ENCODE data around the gene IDE.
"Not testable (repeated sequence)": the region's sequence is repeated elsewhere in the genome, so short reads cannot be mapped to it uniquely, and the experiment has no call there.

IDE gene

DNA sequence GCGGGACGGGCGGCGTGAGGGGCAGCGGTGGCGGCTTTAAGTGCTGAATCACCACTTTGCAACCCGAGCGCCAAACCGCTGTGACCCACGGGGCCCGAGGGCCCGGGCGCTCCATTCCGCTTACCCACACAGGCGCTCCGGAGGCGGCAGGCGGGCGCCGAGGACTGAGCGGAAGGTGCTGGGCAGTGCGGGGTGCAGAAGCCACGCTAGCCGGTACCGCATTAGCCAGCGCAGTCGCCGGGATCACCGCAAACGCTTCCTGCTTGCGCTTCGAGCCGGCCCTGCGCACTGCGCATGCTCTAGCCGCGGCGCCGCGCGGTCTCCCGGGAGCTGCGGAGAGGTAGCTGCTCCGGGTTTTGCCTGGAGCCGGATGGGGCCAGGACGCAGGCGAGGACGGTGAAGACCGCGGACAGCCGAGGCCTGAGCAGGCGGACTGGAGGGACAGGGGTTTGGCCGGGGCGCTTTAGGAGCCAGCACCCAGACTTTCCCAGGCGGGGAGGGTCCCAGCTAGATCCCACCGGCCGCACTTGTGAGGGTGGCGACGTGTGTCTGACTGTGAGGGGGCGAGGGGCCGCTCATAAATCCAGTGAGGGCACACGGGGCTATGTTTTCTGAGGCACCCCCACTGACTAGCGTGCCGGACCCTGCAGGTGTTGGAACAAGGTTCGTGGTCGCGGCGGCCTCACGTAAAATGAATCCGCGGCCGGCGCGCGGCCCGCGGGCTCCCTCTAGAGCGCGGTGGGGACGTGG lies at the start of gene IDE:
TSS of gene IDE (minus strand) at position 296 of the 750 bp plus-strand sequence. CDS start at position 222, 74 bp downstream.
- peak; percentile 74 for DNase-seq

- DNase-seq: no peak
These were observed 45.5 kb upstream of the IDE start for GRCh38 chr10:92619368-92619767.

- no peak for DNase-seq
These were observed 41.6 kb upstream of the IDE start for GRCh38 chr10:92615515-92615914.

- no peak for DNase-seq
These were observed 30.9 kb upstream of the IDE start for GRCh38 chr10:92604841-92605240.

- no peak for DNase-seq
These were observed 24.4 kb upstream of the IDE start for GRCh38 chr10:92598321-92598720.

GRCh38 chr10:92595505-92595904 lies 21.6 kb upstream of the IDE start:
- no peak for DNase-seq

DNA sequence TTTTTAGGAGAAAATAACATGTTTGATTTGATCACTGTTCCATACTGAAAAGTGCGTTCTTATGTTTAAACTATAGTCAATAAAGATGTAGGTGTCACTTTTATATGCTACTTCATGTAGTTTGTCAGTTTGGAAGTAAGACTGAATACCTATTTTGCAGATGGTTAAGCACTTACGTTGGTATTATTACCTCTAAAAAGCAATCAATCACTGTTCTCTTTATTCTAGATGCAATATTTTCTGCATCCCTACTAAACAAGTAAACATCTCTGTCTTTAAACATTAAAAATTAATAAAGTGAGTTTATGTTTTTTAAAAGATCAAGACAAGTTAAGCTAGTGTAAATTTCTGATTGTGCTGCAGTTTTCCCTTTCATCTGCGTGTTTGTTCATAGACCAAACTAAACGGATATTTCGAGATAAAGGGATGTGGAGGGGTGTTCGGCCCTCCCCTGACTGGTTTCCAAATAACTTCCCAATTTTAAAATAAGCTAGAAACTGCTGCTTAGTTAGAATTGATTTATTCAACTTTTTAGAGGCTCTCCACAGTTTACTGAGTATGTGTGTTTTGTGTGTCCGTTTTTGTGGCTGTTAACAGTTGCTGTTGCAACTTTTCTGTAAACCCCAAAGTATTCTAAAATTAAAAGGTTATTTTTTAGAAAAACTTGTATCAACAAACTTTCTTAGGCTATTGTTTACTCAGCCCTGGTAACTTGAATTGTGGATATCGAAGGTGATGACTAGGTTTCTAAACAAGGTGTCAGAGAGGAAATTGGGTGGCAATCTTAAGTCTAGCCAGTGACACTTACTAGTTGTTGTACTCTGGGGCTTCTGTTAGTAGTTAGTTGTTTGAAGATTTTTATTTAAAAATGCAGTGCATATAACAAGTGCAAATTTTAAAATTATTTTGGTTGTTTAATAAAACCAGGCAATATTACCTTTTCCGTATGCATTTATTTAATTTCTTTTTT lies 20.0 kb upstream of the IDE start:
- DNase-seq: no peak

DNA sequence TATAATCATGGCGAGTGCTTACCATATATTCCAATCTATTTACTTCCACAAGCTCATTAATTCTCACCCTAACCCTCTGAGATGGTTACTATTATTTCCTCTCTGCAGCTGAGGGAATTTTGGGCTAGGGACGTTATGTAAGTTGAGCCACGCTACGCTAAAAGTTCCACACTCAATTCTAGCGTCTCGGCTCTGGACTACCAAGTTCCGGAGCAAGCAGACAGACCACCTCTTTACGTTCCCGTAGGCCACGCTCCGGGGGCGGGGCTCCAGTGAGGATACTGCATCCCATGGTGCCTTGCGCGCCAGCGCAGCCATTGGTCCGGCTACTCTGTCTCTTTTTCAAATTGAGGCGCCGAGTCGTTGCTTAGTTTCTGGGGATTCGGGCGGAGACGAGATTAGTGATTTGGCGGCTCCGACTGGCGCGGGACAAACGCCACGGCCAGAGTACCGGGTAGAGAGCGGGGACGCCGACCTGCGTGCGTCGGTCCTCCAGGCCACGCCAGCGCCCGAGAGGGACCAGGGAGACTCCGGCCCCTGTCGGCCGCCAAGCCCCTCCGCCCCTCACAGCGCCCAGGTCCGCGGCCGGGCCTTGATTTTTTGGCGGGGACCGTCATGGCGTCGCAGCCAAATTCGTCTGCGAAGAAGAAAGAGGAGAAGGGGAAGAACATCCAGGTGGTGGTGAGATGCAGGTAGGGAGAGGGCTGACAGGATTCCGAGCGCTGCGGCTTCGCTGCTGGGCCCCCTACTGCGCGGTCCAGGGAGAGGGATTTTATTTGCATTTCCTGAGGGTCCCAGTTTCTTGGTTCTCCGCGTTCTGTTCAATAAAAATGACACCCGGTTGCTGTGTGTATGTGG lies 19.1 kb upstream of the IDE start, which contains the start of gene KIF11:
TSS of gene KIF11 (plus strand) at position 370 of the 858 bp plus-strand sequence. CDS start at position 616, 246 bp downstream.
- DNase-seq: peak; percentile 96

DNA sequence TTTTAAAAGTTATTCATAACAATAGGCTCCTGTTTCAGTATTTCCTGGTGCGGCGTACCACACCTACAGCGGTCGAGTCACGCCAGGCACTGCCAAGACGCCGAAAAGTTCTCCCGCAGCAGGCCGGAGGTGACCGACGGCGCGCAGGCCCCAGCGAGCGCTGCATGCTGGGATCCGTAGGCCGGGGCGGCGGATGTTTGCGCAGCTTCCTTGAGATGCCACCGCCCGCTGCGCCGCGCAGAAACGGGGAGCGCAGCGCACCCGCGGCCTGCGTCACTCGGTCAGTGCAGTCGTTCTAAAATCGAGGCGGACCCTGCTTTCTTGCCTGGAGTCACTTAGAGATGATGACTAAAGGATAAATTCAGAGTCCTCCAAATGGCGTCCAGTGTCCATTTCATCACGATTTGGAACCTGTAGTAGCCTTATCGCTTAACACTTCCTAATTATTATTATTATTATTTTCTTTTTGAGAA lies 17.7 kb upstream of the IDE start:
- peak; percentile 87 for DNase-seq

DNA sequence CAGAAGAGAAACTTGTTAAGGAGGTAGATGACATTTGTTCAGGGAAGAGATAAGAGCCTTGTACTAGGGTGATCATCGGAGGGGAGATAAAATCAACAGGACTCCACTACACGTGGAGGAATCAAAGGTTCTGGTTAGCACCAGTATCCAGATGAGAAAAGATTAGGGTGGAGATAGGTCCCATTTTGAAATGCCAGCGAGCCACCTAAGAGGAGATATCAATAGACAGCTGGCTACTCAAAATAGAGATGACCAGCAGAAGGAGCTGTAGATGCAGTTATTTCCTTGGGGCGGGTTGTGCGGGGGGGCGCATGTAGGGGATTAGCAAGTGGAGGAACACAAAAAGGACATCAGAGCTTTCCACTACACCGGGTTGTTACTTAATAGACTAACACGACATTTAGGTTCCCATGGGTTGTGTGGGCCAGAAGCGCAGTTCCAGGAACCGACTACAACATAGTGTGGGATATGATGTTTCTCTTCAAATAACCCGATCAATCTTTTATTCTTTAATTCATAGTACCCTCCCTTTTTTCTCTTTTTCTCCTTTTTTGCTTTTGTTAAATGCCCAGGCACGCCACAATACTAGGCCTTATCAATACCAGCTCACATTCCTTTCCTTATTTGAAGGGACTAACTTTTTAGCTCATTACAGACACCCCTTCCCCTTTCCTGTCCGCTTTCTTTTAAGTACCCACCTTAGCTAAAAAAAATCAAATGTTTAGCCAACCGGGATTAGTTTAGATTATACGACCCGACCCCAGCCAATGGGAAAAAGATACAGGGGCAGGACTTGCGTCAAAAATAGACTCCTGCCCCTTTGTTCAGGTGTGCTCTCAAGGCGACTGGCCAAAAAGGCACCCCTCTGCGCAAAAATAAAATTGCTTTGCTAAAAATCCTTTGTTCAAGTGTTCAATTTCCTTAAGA lies 17.0 kb upstream of the IDE start:
- DNase-seq: no peak

DNA sequence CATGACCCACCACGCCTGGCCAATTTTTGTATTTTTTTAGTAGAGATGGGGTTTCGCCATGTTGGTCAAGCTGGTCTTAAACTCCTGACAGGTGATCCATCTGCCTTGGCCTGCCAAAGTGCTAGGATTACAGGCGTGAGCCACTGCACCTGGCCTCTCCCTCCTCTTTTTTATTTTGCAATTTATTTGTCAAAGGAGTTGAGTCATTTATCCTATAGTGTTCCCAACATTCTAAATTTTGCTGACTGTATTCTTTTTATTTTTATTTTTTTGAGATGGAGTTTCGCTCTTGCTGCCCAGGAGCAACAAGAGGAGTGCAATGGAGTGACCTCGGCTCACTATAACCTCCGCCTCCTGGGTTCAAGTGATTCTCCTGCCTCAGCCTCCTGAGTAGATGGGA lies 8.5 kb upstream of the IDE start:
- not testable (repeated sequence) for DNase-seq

- no peak for DNase-seq
These were observed 2.1 kb upstream of the IDE start for GRCh38 chr10:92575961-92576360.

- DNase-seq: no peak
These were observed 812 bp upstream of the IDE start for GRCh38 chr10:92574548-92575261.

DNA sequence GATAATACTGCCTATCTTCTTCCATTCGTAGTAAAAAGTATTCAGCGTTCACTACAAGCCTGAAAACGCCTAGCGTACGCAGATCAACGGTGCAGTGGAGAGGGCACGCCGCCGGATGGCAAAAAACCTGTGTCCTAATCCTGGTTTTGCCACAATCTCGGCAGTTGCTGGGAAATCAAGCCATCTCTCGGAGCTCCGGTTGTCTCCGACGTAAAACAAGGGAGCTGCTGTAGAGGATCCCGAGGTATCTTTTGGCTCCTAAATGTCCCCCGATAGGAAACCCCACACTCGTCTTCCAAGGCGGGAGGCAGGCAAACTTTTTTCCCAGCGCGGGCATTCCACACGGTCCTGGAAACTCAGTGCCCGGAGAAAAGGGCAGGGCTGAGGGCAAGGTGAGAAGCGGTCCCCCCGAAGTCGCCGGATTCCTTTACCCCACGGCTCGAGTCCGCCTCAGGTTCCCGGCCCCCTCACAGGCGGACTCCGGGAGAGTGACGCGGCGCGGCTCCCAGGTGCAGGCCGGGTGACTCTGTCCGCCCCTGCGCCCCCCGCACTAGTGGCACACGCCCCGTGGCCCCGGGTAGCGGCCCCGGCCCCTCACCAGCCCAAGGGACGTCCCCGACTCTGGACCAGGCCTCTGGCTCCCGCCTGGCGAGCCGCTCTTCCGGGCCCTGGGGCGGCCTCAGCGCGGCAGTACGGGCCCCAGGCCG lies 649 bp downstream of the IDE start:
- peak; percentile 37 for DNase-seq

GRCh38 chr10:92572362-92573090 lies 1.4 kb downstream of the IDE start:
- no peak for DNase-seq

DNA sequence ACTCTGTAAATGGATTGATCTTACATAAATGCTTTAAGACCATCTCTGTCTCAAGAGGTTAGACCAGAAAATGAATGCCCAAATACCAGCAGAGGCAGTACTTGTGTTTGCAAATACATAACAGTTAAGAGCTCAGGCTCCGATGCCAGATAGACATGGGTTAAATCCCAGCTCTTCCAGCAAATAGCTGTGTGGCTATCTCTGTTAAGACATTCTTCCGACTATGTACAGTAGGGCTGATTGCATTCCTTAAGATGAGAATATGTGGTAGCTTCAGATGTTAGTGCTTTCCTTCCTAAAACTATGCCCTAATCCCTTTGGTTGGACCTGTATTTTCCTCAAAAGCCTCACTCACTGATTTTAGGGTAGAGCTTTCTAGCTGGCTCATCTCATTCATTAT lies 2.2 kb downstream of the IDE start:
- no peak for DNase-seq

DNA sequence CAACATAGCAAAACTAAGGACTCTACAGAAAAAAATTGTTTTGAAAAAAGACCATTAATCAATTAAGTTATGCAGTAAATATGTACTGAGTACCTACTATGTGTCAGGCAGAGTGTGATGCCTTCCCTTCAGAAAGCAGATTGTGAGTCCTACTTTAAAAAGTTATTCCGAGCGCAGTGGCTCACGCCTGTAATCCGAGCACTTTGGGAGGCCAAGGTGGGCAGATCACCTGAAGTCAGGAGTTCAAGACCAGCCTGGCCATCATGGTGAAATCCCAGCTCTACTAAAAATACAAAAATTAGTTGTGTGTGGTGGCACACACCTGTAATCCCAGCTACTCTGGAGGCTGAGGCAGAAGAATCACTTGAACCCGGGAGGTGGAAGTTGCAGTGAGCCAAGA lies 4.2 kb downstream of the IDE start:
- DNase-seq: not testable (repeated sequence)

DNA sequence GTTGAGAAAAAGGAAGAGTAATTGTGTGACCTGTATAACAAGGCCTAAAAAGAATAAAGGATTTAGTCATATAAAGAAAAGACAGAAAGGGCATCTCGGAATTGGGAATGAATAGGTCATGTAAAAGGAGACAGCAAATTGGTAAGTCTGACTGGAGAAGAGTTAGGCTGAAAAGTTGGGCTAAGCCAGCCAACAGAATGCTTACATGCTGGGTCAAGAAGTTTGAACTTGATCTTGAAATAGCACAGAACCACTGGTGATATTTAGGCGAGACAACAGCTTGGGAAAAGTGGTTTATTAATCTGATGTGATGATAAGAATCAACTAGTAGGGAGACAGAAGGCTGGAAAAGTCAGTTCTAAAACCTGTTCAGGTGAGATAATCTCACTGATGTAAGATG lies 4.8 kb downstream of the IDE start:
- no peak for DNase-seq

DNA sequence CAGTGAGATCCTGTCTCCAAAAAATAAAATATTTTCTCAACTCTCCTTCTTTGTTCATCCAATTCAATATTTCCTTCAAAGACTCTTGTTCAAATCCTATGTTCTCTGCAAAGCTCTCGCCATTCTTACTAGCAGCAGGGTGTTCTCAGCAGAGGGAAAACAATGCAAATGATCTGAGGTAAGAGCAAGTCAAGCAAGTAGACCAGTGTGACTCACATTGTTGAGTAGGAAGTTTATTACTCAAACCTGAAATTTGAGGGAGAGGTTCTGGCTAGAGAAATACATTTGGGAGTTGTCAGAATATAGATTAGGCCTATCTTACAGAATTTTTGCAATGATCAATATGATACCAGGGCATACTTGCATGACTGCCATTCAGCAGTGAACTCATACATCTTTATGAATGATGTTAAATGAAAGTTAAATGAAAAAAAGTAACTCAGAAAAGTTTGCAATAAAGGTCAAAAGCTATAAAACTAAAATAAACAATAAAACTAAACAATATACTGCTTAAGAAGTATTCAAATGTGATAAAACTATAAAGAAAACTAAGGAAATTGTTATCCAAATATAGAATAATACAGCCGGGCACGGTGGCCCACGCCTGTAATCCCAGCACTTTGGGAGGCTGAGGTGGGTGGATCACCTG lies 5.8 kb downstream of the IDE start:
- DNase-seq: no peak
